Measurements from ENCODE around the gene SCYL1.
A peak's percentile ranks its signal among the peaks of the same experiment; 100 is the strongest.

SCYL1 gene

GRCh38 chr11:65537620-65538231 lies 12.8 kb downstream of the SCYL1 start:
- DNase-seq = no peak

- DNase-seq = no peak
Measured at GRCh38 chr11:65538232-65538914, 13.5 kb downstream of the SCYL1 start.

- no peak for DNase-seq
Measured at GRCh38 chr11:65538915-65539743, 14.2 kb downstream of the SCYL1 start.

GRCh38 chr11:65539744-65540289 lies 14.9 kb downstream of the SCYL1 start:
- DNase-seq = no peak

GRCh38 chr11:65540290-65541092 lies 15.6 kb downstream of the SCYL1 start:
- DNase-seq = peak; percentile 86

- DNase-seq = no peak
Measured at GRCh38 chr11:65541093-65541982, 16.5 kb downstream of the SCYL1 start.

- no peak for DNase-seq
Measured at GRCh38 chr11:65542738-65543390, 18.0 kb downstream of the SCYL1 start.

- no peak for DNase-seq
Measured at GRCh38 chr11:65545853-65546216, 21.0 kb downstream of the SCYL1 start.

GRCh38 chr11:65546217-65546958 lies 21.5 kb downstream of the SCYL1 start:
- no peak for DNase-seq

GRCh38 chr11:65547446-65548125 lies 22.7 kb downstream of the SCYL1 start:
- DNase-seq = no peak

GRCh38 chr11:65548395-65548794 lies 23.5 kb downstream of the SCYL1 start:
- DNase-seq = no peak

GRCh38 chr11:65549096-65549495 lies 24.2 kb downstream of the SCYL1 start:
- DNase-seq = no peak

- peak; percentile 45 for DNase-seq
Measured at GRCh38 chr11:65551572-65552387, 26.9 kb downstream of the SCYL1 start.

- DNase-seq = no peak
Measured at GRCh38 chr11:65552388-65552951, 27.6 kb downstream of the SCYL1 start.

GRCh38 chr11:65553301-65554001 lies 28.6 kb downstream of the SCYL1 start:
- no peak for DNase-seq

- DNase-seq = no peak
Measured at GRCh38 chr11:65554057-65554818, 29.4 kb downstream of the SCYL1 start.

- DNase-seq = no peak
Measured at GRCh38 chr11:65554842-65555430, 30.1 kb downstream of the SCYL1 start.
